Measurements from ENCODE around the gene PDXP. TPM values are rescaled to one million over a fixed set of nuclear protein-coding genes. Genes with fewer than 3 reads are reported as not detected.

The PDXP gene
- total RNA-seq, 1 donor: 5.8 TPM

DNA sequence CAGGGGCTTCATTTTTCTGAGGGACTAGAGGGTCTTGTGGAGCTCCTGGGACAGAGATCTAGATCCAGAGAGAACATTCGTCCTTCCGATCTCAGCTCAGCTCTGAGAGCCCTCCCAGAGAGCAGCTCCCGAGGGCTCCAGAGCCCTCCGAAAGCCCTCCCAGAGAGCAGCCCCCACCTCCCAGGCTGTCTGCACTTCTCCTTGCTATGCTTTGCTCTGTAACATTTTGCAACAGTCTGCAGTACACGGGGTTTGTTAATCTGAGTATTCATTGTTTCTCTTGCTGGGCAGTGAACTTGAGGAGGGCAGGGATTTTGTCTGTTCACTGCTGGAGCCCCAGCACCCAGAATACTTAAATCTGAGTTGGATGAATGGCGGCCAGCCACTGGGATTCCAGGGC, 47.3 kb upstream of the PDXP start:
- Histone ChIP-seq H2AFZ (ENCODE audit: low read length) (no peak overlapping the region), H3K4me2 (ENCODE audit: insufficient read depth, low read length) (no peak overlapping the region), H3K4me1 (ENCODE audit: insufficient read depth, low read length) (peaks cover 36% of the 10 kb centered on the region), H3K27me3 (ENCODE audit: insufficient read depth, low read length) (no peaks in the 10 kb centered on the region), H4K20me1 (ENCODE audit: insufficient read depth, low read length) (peaks cover 4% of the 10 kb centered on the region), H3K79me2 (ENCODE audit: insufficient read depth, low read length) (peaks cover 34% of the 10 kb centered on the region), H3K36me3 (ENCODE audit: insufficient read depth, low read length) (peaks cover 11% of the 10 kb centered on the region), H3K4me3 (ENCODE audit: insufficient read depth, low read length) (no peak overlapping the region), H3K27ac (ENCODE audit: low read depth, low read length) (peak overlapping the region; percentile 2), H3K9me3 (ENCODE audit: low read depth, low read length) (no peaks in the 10 kb centered on the region)
- DNase-seq (ENCODE audit: insufficient read length, low spot score, missing footprints): no peak
- TF ChIP-seq, protein P1, sequence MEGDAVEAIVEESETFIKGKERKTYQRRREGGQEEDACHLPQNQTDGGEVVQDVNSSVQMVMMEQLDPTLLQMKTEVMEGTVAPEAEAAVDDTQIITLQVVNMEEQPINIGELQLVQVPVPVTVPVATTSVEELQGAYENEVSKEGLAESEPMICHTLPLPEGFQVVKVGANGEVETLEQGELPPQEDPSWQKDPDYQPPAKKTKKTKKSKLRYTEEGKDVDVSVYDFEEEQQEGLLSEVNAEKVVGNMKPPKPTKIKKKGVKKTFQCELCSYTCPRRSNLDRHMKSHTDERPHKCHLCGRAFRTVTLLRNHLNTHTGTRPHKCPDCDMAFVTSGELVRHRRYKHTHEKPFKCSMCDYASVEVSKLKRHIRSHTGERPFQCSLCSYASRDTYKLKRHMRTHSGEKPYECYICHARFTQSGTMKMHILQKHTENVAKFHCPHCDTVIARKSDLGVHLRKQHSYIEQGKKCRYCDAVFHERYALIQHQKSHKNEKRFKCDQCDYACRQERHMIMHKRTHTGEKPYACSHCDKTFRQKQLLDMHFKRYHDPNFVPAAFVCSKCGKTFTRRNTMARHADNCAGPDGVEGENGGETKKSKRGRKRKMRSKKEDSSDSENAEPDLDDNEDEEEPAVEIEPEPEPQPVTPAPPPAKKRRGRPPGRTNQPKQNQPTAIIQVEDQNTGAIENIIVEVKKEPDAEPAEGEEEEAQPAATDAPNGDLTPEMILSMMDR (IDR thresholded peaks at IDR 0.05; ENCODE audit: extremely low read depth, low read depth, low read length): no peak

DNA sequence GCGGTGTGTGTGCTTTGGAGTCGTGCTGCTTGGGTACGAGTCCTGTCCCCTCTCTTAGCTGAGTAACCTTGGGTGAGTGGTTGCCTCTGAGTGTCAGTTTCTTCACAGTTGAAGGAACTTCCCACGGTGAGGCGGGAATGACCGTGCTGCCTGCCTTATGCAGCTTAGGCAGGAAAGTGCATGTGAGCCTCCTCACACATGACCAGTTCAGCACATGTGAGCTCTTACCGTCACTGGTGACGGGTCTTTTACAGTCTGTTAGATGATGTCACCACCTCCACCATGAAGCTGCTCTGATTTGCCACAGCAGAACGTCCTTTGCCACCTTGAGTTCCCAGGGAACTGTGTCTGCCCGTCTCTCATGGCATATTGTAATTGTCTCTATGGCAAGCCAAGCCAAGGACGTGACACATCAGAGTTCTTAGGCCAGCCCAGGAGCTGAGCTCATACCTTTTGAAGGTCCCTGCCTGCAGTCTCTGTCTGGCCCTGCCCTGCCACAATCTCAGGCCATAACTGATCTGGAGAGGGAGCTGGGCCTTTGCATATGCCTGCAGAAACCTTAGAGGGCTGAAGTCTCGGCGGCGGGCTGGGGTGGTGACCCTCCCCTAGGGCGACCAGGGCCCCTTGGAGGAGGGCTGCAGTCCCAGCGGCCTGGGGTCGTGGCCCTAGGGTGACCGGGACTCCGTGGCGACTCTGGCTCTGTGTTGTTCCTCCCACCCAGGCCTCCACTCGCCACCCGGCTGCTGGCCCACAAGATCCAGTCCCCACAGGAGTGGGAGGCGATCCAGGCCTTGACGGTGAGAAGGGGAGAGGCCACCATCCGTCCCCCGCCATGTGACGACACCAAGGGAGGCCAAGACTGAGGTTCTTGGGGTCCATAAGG, 42.1 kb upstream of the PDXP start:
- H3K27me3 ChIP-seq (ENCODE audit: insufficient read depth, low read length): no peaks in the 10 kb centered on the region
- H3K36me3 ChIP-seq (ENCODE audit: insufficient read depth, low read length): peaks cover 42% of the 10 kb centered on the region
- no peak overlapping the region for H3K27ac ChIP-seq (ENCODE audit: low read depth, low read length)
- peaks cover 4% of the 10 kb centered on the region for H4K20me1 ChIP-seq (ENCODE audit: insufficient read depth, low read length)
- H3K79me2 ChIP-seq (ENCODE audit: insufficient read depth, low read length): peaks cover 8% of the 10 kb centered on the region
- no peaks in the 10 kb centered on the region for H3K9me3 ChIP-seq (ENCODE audit: low read depth, low read length)
- DNase-seq (ENCODE audit: insufficient read length, low spot score, missing footprints): peak; percentile 85
- TF ChIP-seq, protein P1 (IDR thresholded peaks at IDR 0.05; ENCODE audit: extremely low read depth, low read depth, low read length): no peak
- no peak overlapping the region for H3K4me2 ChIP-seq (ENCODE audit: insufficient read depth, low read length)
- H3K4me1 ChIP-seq (ENCODE audit: insufficient read depth, low read length): peaks cover 6% of the 10 kb centered on the region
- no peak overlapping the region for H2AFZ ChIP-seq (ENCODE audit: low read length)
- no peak overlapping the region for H3K4me3 ChIP-seq (ENCODE audit: insufficient read depth, low read length)

DNA sequence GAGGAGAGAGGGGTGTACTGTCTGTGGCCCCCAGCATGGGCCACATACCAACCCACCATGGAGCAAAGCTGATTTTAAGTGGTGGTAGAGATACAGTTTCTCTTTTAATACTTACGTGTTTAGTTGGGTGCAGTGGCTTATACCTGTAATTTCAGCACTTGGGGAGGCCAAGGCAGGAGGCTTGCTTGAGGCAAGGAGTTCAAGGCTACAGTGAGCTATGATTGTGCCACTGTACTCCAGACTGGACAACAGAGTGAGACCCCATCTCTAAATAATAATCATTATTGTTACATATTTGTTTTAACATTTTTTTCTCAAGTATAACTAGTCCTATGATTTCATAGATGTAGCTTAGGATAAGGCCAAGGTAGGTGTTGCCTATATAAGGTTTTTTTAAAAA, 41.1 kb upstream of the PDXP start:
- peak; percentile 52 for DNase-seq (ENCODE audit: insufficient read length, low spot score, missing footprints)
- Histone ChIP-seq H3K4me3 (ENCODE audit: insufficient read depth, low read length) (no peak overlapping the region), H3K27me3 (ENCODE audit: insufficient read depth, low read length) (no peaks in the 10 kb centered on the region), H3K9me3 (ENCODE audit: low read depth, low read length) (no peaks in the 10 kb centered on the region), H3K27ac (ENCODE audit: low read depth, low read length) (no peak overlapping the region), H2AFZ (ENCODE audit: low read length) (no peak overlapping the region), H4K20me1 (ENCODE audit: insufficient read depth, low read length) (peaks cover 4% of the 10 kb centered on the region), H3K79me2 (ENCODE audit: insufficient read depth, low read length) (peaks cover 6% of the 10 kb centered on the region), H3K4me2 (ENCODE audit: insufficient read depth, low read length) (no peak overlapping the region), H3K4me1 (ENCODE audit: insufficient read depth, low read length) (peaks cover 4% of the 10 kb centered on the region), H3K36me3 (ENCODE audit: insufficient read depth, low read length) (peaks cover 44% of the 10 kb centered on the region)
- TF ChIP-seq, protein P1 (IDR thresholded peaks at IDR 0.05; ENCODE audit: extremely low read depth, low read depth, low read length): no peak

DNA sequence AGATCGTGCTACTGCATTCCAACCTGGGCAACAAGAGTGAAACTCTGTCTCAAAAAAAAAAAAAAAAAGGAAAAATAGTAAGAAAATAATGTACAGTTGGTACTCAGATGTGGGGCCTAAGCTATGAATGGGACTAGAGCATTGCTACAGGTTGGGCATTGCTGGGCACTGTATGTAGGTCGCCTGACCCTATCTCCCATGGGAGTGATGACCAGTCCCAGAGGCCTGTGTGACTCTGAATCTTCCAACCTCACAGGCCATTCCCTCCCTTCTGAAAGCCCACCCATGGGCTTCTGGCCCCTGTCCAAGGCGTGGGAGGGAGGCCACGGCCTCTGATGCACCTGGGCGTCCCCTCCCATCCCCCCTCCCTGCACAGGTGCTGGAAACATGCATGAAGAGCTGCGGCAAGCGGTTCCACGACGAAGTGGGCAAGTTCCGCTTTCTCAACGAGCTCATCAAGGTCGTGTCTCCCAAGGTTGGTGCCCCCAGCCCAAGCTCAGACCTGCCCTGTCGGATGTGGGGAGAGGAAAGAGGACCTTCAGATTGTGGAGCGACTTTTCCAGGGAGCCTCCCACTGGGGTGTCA, 40.4 kb upstream of the PDXP start:
- Histone ChIP-seq H3K4me1 (ENCODE audit: insufficient read depth, low read length) (peaks cover 1% of the 10 kb centered on the region), H4K20me1 (ENCODE audit: insufficient read depth, low read length) (peaks cover 4% of the 10 kb centered on the region), H3K4me3 (ENCODE audit: insufficient read depth, low read length) (no peak overlapping the region), H2AFZ (ENCODE audit: low read length) (no peak overlapping the region), H3K4me2 (ENCODE audit: insufficient read depth, low read length) (no peak overlapping the region), H3K36me3 (ENCODE audit: insufficient read depth, low read length) (peaks cover 44% of the 10 kb centered on the region), H3K27me3 (ENCODE audit: insufficient read depth, low read length) (no peaks in the 10 kb centered on the region), H3K79me2 (ENCODE audit: insufficient read depth, low read length) (no peaks in the 10 kb centered on the region), H3K9me3 (ENCODE audit: low read depth, low read length) (no peaks in the 10 kb centered on the region), H3K27ac (ENCODE audit: low read depth, low read length) (no peak overlapping the region)
- TF ChIP-seq, protein P1 (IDR thresholded peaks at IDR 0.05; ENCODE audit: extremely low read depth, low read depth, low read length): no peak
- peak; percentile 66 for DNase-seq (ENCODE audit: insufficient read length, low spot score, missing footprints)
